NB4 (cell line): Measurements from ENCODE around the gene ELL.

Source experiments
- CTCF ChIP-seq: IDR thresholded peaks from one replicate; pipeline ENCODE4 v1.5.1; 2012; ENCODE audit warnings: low read depth, low read length
- MYC ChIP-seq: IDR thresholded peaks from 2 replicates; pipeline ENCODE4 v1.6.1; 2011; ENCODE audit warnings: low read depth, low read length
- POLR2A ChIP-seq: IDR thresholded peaks from 2 replicates; pipeline ENCODE4 v1.6.1; 2011; ENCODE audit warnings: mild to moderate bottlenecking; ENCODE audit not compliant: insufficient read length; ENCODE audit errors: extremely low read depth

- no peak for TF ChIP-seq POLR2A
- TF ChIP-seq CTCF, result no peak
- no peak for TF ChIP-seq MYC
These were observed 122.9 kb downstream of the ELL start for GRCh38 chr19:18399008-18399407.
